ENCODE measurements around the gene ABCA3. TPM values are rescaled to one million over a fixed set of nuclear protein-coding genes. Genes with fewer than 3 reads are reported as not detected.
"Not testable (repeated sequence)": the region's sequence is repeated elsewhere in the genome, so short reads cannot be mapped to it uniquely, and the experiment has no call there.

ABCA3 gene
- polyA plus RNA-seq, 1 donor from 2014 or later: 30.7 TPM

DNA sequence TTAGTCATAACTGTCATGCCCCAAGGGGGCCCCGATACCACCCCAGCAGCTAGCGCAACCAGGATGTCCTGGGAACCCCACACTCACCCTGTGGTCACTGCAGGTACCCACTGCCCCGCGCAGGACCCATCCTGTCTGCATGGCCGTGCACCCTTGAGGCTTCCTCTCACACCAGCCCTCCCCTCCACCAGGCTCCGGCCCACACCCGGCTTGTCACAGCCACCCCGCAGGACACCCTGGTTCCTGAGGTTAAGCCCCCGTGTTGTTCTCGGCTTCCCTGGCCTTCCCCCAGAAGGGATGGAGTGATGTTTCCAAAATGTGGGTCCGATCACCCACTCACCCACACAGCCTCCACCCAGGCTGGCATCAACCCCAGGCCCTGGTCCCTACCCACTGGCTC, 96.7 kb downstream of the ABCA3 start:
- H3K27me3 ChIP-seq (ENCODE audit: insufficient read depth, low read depth, low read length): no peaks in the 10 kb centered on the region
- H3K9me2 ChIP-seq (ENCODE audit: insufficient read depth, low read length): no peaks in the 10 kb centered on the region
- H3K4me2 ChIP-seq (ENCODE audit: low read length): no peak overlapping the region
- no peak overlapping the region for H3K27ac ChIP-seq (ENCODE audit: low read length)
- H4K20me1 ChIP-seq (ENCODE audit: insufficient read depth): no peaks in the 10 kb centered on the region
- H3F3A ChIP-seq (ENCODE audit: insufficient read depth, low read length, poor library complexity, severe bottlenecking): no peaks in the 10 kb centered on the region
- no peak overlapping the region for H3K4me3 ChIP-seq (ENCODE audit: low read length)
- no peak overlapping the region for H3K9ac ChIP-seq (ENCODE audit: low read length)
- TF ChIP-seq MXI1 (conservative IDR thresholded peaks at IDR 0.05; ENCODE audit: poor library complexity, severe bottlenecking): no peak
- TF ChIP-seq SMC3 (conservative IDR thresholded peaks at IDR 0.05; ENCODE audit: poor library complexity): no peak
- no peaks in the 10 kb centered on the region for H3K36me3 ChIP-seq (ENCODE audit: insufficient read depth, low read length)
- no peaks in the 10 kb centered on the region for H3K9me3 ChIP-seq (ENCODE audit: low read length)
- H3K79me2 ChIP-seq (replicated peaks; ENCODE audit: insufficient read depth, low read length): peaks cover 4% of the 10 kb centered on the region
- H2AFZ ChIP-seq (ENCODE audit: low read depth, low read length): no peak overlapping the region

DNA sequence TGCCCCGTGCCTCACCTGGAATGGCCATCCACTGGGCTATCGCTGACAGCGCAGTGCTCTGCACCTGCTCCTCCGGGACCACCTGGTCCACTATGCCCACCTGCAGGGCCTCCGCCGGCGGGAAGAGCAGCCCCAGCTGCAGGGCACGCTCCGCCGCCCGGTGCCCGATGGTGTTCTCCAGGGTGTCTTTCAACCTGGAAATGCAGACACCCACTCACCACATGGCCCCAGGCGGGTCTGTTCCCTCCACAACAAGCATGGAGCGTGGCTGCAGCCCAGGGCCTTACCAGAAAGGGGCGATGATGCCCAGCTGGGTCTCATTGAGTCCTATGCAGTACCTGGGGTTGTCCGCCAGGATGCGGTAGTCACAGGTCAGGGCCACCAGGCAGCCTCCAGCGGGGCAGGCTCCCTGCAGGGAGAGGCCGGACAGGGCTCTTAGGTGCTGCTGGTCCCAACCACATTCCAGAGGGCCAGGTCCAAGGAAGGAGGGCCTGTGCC, 97.4 kb downstream of the ABCA3 start:
- H3K27me3 ChIP-seq (ENCODE audit: insufficient read depth, low read depth, low read length): no peaks in the 10 kb centered on the region

DNA sequence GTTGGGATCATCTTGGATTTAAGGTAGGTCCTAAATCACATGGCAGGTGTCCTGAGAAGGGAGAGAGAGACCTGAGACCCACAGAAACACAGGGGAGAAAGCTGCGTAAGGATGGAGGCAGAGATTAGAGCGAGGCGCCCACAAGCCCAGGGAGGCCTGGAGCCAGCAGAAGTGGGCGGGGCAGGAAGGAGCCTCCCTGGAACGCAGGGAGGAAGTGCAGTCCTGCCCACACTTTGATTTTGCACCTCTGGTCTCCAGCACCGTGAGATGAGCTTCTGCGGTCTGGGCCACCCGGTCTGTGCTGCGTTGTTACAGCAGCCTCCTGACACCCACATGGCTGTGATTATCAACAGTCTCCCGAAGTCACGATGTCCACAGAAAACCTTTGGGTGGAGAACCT, 97.9 kb downstream of the ABCA3 start:
- TF ChIP-seq TAF1 (IDR thresholded peaks at IDR 0.05; ENCODE audit: low read depth) (no peak), RAD21 (conservative IDR thresholded peaks at IDR 0.05) (no peak)
- TF ChIP-seq, protein P1, sequence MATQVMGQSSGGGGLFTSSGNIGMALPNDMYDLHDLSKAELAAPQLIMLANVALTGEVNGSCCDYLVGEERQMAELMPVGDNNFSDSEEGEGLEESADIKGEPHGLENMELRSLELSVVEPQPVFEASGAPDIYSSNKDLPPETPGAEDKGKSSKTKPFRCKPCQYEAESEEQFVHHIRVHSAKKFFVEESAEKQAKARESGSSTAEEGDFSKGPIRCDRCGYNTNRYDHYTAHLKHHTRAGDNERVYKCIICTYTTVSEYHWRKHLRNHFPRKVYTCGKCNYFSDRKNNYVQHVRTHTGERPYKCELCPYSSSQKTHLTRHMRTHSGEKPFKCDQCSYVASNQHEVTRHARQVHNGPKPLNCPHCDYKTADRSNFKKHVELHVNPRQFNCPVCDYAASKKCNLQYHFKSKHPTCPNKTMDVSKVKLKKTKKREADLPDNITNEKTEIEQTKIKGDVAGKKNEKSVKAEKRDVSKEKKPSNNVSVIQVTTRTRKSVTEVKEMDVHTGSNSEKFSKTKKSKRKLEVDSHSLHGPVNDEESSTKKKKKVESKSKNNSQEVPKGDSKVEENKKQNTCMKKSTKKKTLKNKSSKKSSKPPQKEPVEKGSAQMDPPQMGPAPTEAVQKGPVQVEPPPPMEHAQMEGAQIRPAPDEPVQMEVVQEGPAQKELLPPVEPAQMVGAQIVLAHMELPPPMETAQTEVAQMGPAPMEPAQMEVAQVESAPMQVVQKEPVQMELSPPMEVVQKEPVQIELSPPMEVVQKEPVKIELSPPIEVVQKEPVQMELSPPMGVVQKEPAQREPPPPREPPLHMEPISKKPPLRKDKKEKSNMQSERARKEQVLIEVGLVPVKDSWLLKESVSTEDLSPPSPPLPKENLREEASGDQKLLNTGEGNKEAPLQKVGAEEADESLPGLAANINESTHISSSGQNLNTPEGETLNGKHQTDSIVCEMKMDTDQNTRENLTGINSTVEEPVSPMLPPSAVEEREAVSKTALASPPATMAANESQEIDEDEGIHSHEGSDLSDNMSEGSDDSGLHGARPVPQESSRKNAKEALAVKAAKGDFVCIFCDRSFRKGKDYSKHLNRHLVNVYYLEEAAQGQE (IDR thresholded peaks at IDR 0.05; ENCODE audit: borderline replicate concordance): no peak
- Histone ChIP-seq H3K9ac (ENCODE audit: low read length) (no peak overlapping the region), H3K27ac (ENCODE audit: low read length) (no peak overlapping the region), H3F3A (ENCODE audit: insufficient read depth, low read length, poor library complexity, severe bottlenecking) (no peaks in the 10 kb centered on the region), H3K36me3 (ENCODE audit: insufficient read depth, low read length) (no peaks in the 10 kb centered on the region), H4K20me1 (ENCODE audit: insufficient read depth) (no peaks in the 10 kb centered on the region), H3K9me2 (ENCODE audit: insufficient read depth, low read length) (no peaks in the 10 kb centered on the region), H3K27me3 (ENCODE audit: insufficient read depth, low read depth, low read length) (no peaks in the 10 kb centered on the region), H3K4me2 (ENCODE audit: low read length) (no peak overlapping the region), H3K9me3 (ENCODE audit: low read length) (no peaks in the 10 kb centered on the region), H3K79me2 (replicated peaks; ENCODE audit: insufficient read depth, low read length) (no peaks in the 10 kb centered on the region), H2AFZ (ENCODE audit: low read depth, low read length) (no peak overlapping the region), H3K4me3 (ENCODE audit: low read length) (no peak overlapping the region)

More for the DNA sequence above, 97.4 kb downstream of the ABCA3 start:
- Histone ChIP-seq H3K27ac (ENCODE audit: low read length) (no peak overlapping the region), H3K36me3 (ENCODE audit: insufficient read depth, low read length) (no peaks in the 10 kb centered on the region), H2AFZ (ENCODE audit: low read depth, low read length) (no peak overlapping the region), H3K9me2 (ENCODE audit: insufficient read depth, low read length) (no peaks in the 10 kb centered on the region), H3K9ac (ENCODE audit: low read length) (no peak overlapping the region), H4K20me1 (ENCODE audit: insufficient read depth) (no peaks in the 10 kb centered on the region), H3K9me3 (ENCODE audit: low read length) (no peaks in the 10 kb centered on the region), H3K4me2 (ENCODE audit: low read length) (no peak overlapping the region), H3K4me3 (ENCODE audit: low read length) (no peak overlapping the region), H3K79me2 (replicated peaks; ENCODE audit: insufficient read depth, low read length) (no peaks in the 10 kb centered on the region), H3F3A (ENCODE audit: insufficient read depth, low read length, poor library complexity, severe bottlenecking) (no peaks in the 10 kb centered on the region)
- TF ChIP-seq POLR2AphosphoS5 (IDR thresholded peaks at IDR 0.05) (no peak), MXI1 (conservative IDR thresholded peaks at IDR 0.05; ENCODE audit: poor library complexity, severe bottlenecking) (no peak), EP300 (conservative IDR thresholded peaks at IDR 0.05; ENCODE audit: poor library complexity, severe bottlenecking) (no peak)
- TF ChIP-seq, protein P1 (IDR thresholded peaks at IDR 0.05; ENCODE audit: borderline replicate concordance): no peak

DNA sequence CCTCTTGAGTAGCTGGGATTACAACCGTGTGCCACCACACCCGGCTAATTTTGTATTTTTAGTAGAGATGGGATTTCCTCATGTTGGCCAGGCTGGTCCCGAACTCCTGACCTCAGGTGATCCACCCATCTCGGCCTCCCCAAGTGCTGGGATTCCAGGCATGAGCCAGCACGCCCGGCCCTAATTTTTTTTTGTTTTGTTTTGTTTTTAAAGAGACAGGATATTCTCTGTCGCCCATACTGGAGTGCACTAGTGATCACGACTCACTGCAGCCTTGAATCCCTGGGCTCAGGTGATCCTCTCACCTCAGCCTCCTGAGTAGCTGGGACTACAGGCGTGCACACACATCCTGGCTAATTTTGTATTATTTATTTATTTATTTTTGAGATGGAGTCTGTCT, 100.2 kb downstream of the ABCA3 start:
- H3K9me2 ChIP-seq (ENCODE audit: insufficient read depth, low read length); H3K27ac ChIP-seq (ENCODE audit: low read length); H3K9ac ChIP-seq (ENCODE audit: low read length); H2AFZ ChIP-seq (ENCODE audit: low read depth, low read length); H3K79me2 ChIP-seq (replicated peaks; ENCODE audit: insufficient read depth, low read length); H3F3A ChIP-seq (ENCODE audit: insufficient read depth, low read length, poor library complexity, severe bottlenecking); H3K36me3 ChIP-seq (ENCODE audit: insufficient read depth, low read length); H4K20me1 ChIP-seq (ENCODE audit: insufficient read depth); H3K9me3 ChIP-seq (ENCODE audit: low read length); H3K4me2 ChIP-seq (ENCODE audit: low read length); H3K4me3 ChIP-seq (ENCODE audit: low read length): not testable (repeated sequence)
- peaks cover 15% of the 10 kb centered on the region for H3K27me3 ChIP-seq (ENCODE audit: insufficient read depth, low read depth, low read length)
